Measurements from ENCODE around the gene LETM1. TPM values are rescaled to one million over a fixed set of nuclear protein-coding genes. Genes with fewer than 3 reads are reported as not detected.

Gene LETM1
- total and polyA plus RNA-seq, 2 of the 13 experiments (the other 11 are each of a cell fraction or from before 2014, with no cell fraction given), result 9.7 to 41.6 TPM

DNA sequence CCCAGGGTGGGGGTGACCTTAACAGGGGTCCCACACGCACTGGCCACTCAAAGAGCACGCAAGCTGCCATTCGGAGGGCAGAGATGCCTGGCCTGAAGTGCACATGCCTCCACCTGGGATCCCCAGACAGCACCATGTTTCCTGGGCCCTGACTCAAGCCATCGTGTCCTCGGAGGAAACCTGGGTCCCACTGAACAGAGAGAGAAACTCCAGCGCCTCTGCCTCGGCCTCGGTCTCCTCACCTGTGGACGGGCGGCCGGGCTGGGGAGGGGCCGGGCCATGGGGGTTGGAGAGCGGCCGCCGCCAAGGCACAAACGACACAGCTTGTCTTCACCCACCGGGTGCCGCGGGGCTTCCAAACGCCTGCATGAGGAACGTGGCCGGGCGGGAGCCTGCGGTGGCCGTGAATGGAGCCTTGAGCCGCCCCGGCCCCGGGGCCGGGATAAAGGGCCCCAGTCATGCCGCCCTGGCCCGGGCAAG is 92.8 kb downstream of the LETM1 start (continued):
- TF ChIP-seq, protein P1, sequence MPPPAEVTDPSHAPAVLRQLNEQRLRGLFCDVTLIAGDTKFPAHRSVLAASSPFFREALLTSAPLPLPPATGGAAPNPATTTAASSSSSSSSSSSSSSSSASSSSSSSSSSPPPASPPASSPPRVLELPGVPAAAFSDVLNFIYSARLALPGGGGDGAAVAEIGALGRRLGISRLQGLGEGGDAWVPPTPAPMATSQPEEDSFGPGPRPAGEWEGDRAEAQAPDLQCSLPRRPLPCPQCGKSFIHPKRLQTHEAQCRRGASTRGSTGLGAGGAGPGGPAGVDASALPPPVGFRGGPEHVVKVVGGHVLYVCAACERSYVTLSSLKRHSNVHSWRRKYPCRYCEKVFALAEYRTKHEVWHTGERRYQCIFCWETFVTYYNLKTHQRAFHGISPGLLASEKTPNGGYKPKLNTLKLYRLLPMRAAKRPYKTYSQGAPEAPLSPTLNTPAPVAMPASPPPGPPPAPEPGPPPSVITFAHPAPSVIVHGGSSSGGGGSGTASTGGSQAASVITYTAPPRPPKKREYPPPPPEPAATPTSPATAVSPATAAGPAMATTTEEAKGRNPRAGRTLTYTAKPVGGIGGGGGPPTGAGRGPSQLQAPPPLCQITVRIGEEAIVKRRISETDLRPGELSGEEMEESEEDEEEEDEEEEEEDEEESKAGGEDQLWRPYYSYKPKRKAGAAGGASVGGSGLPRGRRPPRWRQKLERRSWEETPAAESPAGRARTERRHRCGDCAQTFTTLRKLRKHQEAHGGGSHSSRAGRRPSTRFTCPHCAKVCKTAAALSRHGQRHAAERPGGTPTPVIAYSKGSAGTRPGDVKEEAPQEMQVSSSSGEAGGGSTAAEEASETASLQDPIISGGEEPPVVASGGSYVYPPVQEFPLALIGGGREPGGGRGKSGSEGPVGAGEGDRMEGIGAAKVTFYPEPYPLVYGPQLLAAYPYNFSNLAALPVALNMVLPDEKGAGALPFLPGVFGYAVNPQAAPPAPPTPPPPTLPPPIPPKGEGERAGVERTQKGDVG (CRISPR knock-in tag; IDR thresholded peaks at IDR 0.05; ENCODE audit: borderline replicate concordance), result no peak
- 0 out of 2 replicates have a peak, but pooled peaks have one; percentile 20 for TF ChIP-seq GZF1 (CRISPR knock-in tag; IDR thresholded peaks at IDR 0.05)
- TF ChIP-seq AGO2 (optimal IDR thresholded peaks at IDR 0.05; ENCODE audit: low read depth, low read length), result peak; percentile 12
- no peak for TF ChIP-seq ZNF850 (CRISPR knock-in tag; conservative IDR thresholded peaks at IDR 0.05)
- TF ChIP-seq, protein P2, sequence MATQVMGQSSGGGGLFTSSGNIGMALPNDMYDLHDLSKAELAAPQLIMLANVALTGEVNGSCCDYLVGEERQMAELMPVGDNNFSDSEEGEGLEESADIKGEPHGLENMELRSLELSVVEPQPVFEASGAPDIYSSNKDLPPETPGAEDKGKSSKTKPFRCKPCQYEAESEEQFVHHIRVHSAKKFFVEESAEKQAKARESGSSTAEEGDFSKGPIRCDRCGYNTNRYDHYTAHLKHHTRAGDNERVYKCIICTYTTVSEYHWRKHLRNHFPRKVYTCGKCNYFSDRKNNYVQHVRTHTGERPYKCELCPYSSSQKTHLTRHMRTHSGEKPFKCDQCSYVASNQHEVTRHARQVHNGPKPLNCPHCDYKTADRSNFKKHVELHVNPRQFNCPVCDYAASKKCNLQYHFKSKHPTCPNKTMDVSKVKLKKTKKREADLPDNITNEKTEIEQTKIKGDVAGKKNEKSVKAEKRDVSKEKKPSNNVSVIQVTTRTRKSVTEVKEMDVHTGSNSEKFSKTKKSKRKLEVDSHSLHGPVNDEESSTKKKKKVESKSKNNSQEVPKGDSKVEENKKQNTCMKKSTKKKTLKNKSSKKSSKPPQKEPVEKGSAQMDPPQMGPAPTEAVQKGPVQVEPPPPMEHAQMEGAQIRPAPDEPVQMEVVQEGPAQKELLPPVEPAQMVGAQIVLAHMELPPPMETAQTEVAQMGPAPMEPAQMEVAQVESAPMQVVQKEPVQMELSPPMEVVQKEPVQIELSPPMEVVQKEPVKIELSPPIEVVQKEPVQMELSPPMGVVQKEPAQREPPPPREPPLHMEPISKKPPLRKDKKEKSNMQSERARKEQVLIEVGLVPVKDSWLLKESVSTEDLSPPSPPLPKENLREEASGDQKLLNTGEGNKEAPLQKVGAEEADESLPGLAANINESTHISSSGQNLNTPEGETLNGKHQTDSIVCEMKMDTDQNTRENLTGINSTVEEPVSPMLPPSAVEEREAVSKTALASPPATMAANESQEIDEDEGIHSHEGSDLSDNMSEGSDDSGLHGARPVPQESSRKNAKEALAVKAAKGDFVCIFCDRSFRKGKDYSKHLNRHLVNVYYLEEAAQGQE (IDR thresholded peaks at IDR 0.05; ENCODE audit: borderline replicate concordance in 1 of 2, low read depth in 1 of 2, low read length in 2 of 2), result no peak
- TF ChIP-seq, protein P3, sequence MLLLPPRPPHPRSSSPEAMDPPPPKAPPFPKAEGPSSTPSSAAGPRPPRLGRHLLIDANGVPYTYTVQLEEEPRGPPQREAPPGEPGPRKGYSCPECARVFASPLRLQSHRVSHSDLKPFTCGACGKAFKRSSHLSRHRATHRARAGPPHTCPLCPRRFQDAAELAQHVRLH (CRISPR knock-in tag; IDR thresholded peaks at IDR 0.05; ENCODE audit: borderline replicate concordance, low read depth), result no peak
- TF ChIP-seq FOSL1 (CRISPR knock-in tag; IDR thresholded peaks at IDR 0.05; ENCODE audit: borderline replicate concordance), result no peak
- no peak for TF ChIP-seq ONECUT2 (CRISPR knock-in tag; IDR thresholded peaks at IDR 0.05)
- TF ChIP-seq NPAS2 (CRISPR knock-in tag; IDR thresholded peaks at IDR 0.05; ENCODE audit: borderline replicate concordance), result no peak
- TF ChIP-seq MAFG (CRISPR knock-in tag; IDR thresholded peaks at IDR 0.05), result no peak
- no peak for TF ChIP-seq KDM4B (CRISPR knock-in tag; IDR thresholded peaks at IDR 0.05)
